GM18499 (cell line): ENCODE measurements around the gene CSTB.

Source experiments
- ATAC-seq: cut with Tn5 transposase; IDR thresholded peaks from one replicate; pipeline ENCODE4 v1.9.1; 2021; ENCODE audit warnings: moderate number of reproducible peaks; ENCODE audit not compliant: insufficient read depth, unreplicated experiment

The CSTB gene

DNA sequence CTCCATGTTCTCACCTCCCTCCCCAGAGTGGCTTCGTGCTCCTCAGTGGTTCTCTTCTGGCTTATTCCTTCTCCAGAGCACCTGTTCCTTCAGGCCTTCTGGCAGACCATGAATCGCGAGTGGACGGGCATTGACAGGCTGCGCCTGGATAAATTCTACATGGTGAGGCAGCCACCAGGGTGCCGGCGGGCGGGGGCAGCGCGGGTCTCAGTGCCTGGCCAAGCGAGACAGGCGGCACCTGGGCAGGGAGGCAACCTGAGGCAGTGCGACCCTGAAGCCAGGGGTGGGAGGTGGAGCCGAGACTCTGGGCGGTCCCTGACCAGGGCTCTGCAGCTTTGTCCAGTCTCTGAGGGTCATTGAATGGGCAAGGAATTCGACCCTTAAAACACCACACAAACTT is 17.1 kb upstream of the CSTB start:
- ATAC-seq: no peak

- ATAC-seq: no peak
Measured at GRCh38 chr21:43792406-43792805, 16.3 kb upstream of the CSTB start.

DNA sequence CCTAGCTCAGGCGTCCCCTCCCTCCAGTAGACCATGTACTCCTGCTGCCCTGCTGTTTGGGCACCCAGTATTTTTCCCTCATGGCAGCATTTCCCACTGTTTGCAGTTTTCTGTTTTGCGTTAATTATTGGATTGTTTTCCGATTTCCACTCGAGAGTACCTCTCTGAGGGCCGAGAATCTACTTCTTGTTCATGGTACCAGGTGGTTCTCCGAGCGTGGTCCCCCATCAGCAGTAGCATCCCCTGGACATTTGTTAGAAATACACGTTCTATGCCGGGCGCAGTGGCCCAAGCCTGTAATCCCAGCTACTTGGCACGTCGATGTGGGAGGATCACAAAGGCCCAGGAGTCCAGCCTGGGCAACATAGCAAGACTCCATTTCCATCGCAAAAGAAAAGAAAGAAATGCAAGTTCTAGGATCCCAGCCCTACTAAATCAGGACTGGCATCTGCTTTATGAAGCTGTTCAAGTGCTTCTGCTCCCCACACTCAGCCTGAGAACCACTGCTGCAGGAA is 14.0 kb upstream of the CSTB start:
- ATAC-seq: no peak

GRCh38 chr21:43789276-43790009 is 13.3 kb upstream of the CSTB start, which contains the start of gene RRP1:
TSS of gene RRP1 (plus strand) at chr21:43789577. CDS start at chr21:43789630, 53 bp downstream.
- ATAC-seq: peak; percentile 43

- ATAC-seq: no peak
Measured at GRCh38 chr21:43786807-43787440, 10.8 kb upstream of the CSTB start.

DNA sequence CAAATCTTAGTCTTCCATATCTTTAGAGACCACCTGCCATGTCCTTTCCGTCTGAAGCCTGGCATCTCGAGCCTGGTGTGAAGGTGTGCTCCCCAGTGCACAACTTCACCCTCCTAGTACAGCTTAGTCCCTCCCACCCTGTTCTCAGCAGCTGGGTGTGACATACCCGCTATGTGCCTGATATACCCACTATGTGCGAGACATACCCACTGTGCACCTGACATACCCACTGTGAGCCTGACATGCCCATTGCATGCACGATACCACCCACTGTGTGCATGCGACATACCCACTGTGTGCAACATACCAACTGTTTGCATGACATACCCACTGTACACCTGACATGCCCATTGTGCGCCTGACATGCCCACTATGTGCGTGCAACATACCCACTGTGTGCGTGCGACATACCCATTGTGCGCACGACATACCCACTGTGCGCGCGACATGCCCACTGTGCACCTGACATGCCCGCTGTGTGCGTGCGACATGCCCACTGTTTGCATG is 10.2 kb upstream of the CSTB start:
- no peak for ATAC-seq

DNA sequence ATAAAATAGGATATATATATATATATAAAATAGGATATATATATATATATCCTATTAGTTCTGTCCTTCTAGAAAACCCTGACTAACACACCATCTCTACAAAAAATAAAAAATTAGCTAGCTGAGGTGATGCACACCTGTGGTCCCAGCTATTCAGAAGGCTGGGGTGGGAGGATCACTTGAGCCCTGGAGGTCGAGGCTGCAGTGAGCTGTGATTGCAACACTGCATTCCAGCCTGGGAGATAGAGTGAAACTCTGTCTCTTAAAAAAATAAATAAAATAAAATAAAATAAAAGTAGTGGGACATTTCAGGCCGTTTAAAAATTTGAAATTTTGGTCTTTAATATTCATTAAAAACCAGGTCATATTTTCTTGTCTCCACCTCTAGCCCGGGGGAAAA is 9.0 kb upstream of the CSTB start:
- no peak for ATAC-seq

DNA sequence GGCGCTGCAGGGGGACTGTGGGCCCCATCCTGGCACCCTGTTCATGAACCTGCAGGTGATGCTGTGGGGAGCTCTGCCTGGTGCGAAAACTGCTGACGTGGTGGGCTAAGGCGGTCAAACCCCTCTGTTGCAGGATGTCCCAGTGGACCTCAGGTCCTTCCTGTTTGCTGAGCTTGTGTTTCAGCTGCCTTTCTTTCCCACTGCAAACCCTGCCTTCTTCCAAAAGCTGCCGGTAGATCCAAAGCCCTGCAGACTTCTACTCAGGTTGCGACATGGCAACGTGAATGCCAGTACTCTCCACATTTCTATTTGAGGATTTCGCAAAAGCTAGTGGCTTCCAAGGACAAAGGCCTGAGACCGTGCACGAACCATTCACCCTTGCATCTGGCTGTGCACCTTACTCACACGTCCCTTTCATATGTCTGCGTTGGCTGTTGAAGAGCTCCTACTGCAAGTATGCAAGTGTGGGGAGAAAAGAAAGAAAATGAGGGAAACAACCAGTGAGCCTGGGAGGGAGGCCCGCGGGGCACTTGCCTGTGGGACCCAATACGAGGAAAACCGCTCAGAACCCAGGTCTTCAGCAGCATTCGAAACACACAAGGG is 7.1 kb upstream of the CSTB start:
- no peak for ATAC-seq

DNA sequence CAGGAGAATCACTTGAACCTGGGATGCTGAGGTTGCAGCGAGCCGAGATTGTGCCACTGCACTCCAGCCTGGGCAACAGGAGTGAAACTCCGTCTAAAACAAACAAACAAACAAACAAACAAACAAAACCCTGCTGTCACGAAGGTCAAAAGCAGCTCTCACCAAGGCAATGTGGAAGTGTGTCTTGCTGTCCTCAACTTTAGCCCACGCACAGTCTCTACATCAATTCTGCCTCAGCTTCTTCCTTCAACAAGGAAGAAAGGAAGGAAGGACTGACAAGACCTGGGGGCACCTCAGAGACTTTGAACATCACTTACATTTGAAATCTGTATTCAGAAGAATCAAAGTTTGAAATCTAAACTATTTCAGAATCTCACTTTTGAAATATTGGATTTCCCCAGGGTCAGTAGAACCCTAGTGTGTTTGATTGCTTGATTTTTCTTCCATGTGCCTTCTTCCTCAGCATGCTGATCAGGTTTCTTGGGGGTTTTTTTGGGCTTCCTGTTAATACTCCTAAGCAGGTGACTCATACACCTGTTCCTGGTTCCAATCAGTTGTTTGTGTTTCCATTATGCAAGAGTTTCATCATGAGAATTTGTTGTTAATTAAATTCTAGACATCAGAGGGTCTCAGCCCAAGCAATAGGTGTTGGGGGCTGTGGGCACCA is 6.5 kb upstream of the CSTB start:
- ATAC-seq: no peak

GRCh38 chr21:43781846-43782245 is 5.7 kb upstream of the CSTB start:
- ATAC-seq: no peak

DNA sequence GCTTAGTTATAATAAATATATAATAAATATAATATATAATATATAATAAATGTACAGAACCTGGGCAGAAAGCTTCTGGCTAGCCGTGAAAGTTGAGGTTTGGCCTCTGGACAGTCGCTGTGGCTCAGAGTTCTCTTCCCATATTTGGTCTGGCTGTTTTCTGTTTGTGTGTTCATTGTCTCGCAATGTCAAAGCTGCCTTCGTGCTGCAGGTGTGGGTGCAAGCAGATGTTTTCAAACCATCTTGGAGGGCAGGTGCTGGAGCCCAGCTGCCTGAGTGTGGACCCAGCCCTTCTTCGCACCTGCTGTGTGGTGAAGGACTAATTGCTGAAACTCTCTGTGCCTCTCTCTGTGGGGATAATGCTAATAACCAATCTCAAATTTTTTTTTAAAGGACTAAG is 3.6 kb upstream of the CSTB start:
- no peak for ATAC-seq

DNA sequence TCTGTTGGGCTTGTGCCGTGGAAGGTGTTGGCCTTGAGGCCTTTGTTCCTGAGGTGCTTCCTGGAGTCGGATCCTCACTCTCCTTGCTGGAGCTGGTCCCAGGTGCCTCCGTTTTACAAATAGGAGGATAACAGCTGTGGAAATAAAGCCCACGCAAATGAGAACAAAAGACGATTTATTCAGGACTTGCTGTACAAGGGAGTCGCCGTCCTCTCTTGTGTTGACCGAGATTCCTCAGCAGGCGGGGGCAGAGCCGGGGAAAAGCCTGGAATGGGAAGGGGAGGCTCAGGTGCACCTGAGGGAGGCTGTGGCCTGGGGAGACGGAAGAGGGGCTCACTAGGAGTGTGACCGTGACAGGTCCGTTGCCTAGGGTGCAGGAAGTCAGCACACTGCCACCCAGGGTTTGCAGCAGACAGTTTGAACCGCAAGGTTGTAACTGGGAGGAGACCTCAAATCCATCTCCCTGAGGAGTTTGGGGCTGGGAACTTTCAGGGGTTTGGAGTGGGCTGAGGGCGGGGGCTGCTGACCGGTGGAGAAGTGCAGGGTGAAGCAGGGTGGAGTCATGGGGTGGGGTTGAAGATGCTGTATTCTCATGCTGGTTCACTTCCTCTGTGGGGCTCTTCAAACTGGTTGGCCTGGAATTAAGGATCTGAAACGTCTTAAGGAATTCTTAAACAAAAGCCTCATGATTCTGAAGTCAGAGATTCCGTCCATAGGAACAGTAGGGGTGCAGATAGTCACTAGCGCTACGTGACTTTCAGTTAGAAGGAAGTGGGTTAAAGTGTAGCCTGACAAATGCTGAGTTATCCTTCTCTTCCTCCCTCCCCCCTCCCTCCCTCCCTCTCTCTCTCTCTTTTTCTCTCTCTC is 2.6 kb upstream of the CSTB start:
- ATAC-seq: no peak

DNA sequence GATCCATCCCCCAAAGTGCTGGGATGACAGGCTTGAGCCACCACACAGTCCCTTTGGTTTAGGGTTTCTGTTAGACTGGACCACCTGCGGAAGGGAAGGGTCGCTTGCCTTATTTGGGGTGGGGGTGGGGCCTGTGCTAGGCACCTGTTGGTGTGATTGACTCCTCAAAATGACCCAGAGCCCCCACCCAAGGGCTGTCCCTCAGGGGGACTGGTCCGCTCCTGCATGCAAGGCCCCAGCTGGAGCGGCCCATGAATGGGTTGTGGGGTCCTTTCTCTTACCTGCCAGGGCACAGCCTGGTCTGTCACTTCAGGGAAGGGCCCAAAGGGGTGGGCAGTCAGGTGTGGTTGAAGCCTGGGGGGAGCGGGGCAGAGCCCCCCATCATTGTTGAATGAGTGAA is 1.8 kb upstream of the CSTB start:
- no peak for ATAC-seq

DNA sequence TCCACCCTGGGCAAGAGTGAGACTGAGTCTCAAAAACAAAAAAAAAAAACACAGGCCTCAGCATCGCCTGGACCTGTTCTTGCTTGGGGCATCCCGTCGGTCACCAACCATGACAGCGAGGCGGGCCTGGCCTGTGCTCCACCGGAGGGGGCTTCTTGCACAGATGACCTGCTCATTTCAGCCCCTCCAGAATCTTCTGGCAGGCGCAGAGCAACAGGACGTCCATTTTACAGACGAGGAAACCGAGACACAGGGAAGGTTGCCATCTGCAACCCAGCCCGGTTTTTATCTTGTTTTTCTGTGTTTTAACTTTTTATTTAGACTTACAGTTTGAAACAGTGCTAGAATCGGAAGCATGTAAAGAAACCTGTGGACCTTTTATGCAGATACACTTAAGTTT is 918 bp downstream of the CSTB start:
- ATAC-seq: no peak

DNA sequence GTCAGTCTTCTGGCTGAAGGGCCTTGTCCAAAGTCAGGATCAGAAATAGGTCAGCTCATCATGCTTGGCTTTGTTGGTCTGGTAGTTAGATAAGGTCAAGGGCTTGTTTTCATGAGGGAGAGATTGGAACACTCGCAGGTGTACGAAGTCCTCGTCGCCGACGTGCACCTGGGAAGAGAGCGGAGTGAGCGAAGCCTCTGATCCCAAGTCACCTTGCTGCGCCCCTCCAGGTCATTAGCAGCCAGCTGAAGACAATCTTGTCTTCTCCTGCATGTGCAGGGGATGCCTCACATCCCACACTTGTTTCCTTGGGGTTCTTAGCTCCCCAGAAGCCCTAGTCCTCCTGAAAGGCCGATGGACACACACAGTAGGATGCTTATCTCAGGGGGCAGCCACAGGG is 1.9 kb downstream of the CSTB start:
- ATAC-seq: no peak

DNA sequence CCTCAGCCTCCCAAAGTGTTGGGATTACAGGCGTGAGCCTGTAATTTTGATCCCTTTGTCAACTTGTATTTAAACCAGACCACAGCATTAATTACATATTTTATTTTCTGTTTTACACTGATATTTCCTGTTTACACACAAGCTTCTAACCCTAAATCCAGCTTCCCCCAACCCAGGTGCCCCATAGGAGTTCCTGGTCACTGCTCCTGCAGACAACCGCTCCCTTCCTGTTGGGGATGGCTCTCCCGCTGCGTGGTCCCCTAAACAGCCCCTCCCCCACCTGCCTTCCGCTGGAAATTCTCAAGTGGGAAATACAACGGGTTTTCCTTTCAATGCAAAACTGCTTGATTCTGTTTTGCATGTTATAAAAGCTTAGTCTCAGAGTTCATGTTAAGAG is 3.7 kb downstream of the CSTB start:
- no peak for ATAC-seq

DNA sequence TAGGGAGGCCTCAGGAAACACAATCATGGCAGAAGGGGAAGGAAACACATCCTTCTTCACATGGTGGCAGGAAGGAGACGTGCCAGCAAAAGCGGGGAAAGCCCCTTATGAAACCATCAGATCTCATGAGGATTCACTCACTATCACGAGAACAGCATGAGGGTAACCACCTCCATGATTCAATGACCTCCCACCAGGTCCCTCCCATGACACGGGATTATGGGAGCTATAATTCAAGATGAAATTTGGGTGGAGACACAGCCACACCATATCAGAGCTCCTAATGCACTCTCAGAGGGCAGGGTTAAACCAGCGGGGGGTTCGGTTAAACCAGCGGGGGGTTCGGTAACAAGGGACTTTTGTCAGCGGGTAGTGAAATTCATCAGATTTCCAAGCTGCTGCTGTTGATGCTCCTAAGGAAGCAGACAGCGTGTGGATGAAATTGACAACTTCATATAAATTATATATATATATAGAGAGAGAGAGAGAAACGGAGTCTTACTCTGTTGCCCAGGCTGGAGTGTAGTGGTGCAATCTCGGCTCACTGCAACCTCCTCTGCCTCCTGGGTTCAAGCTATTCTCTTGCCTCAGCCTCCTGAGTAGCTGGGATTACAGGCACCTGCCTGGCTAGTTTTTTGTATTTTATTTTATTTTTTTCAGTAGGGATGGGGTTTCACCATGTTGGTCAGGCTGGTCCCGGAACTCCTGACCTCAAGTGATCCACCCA is 4.2 kb downstream of the CSTB start:
- ATAC-seq: no peak

DNA sequence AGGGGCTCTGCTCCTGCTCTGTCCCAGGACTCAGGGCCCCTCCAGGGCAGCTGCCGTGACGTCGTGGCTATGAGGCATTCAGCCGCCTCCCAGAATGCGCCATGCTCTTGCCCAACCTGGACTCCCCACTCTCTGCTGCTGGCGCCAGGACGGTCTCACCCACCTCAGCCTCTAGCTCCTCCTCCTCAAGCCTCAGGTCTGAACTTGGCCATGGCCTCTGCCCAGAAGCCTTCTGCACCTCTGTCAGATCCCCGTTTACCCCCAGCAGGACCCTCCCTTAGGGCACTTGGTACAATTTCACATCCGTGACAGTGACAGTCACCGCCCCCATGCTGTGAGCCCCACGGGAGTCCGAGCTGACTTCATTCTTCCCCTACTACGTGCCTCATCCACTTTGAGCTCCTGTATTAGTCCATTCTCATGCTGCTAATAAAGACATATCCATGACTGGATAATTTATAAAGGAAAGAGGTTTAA is 4.9 kb downstream of the CSTB start:
- ATAC-seq: no peak

- no peak for ATAC-seq
Measured at GRCh38 chr21:43770066-43770655, 5.9 kb downstream of the CSTB start.
